HG03103 (cell line): ENCODE results near the gene CCHCR1.

Source experiments
- ATAC-seq: cut with Tn5 transposase; IDR thresholded peaks from one replicate; pipeline ENCODE4 v1.9.1; 2021; ENCODE audit warnings: low read depth; ENCODE audit not compliant: unreplicated experiment

The CCHCR1 gene

DNA sequence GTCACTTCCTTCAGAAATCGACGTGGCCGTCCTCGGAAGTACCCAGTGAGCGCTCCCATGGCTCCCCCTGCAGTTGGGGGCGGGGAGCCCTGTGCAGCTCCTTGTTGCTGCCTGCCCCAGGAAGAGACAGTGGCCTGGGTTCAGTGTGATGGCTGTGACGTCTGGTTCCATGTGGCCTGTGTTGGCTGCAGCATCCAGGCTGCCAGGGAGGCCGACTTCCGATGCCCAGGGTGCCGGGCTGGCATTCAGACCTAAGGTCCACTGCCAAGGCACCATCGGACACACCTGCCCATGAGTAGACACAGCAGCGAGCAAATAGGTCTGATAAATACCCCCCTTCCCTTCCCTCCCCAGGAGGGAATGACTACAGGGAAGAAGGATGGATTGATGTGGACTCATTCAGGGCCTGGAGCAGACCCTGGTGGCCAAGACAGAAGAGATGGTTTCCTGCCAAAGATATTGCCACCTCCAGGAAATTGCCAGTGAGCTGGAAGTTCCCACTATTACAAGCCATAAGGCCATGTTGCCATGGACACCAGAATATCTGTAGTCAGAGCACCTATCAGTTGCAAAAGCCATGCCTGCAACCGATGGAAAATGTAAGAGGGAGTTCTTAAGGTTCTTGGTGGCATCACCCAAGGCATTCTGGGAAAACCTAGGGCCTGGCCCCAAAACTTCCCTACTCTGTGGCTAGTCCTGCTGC lies 5.0 kb upstream of the CCHCR1 start:
- no peak for ATAC-seq

GRCh38 chr6:31161216-31162126 lies 3.9 kb upstream of the CCHCR1 start:
- ATAC-seq, result no peak

- no peak for ATAC-seq
Observed at GRCh38 chr6:31158863-31159855, 1.6 kb upstream of the CCHCR1 start.

- ATAC-seq, result peak; percentile 83
Observed at GRCh38 chr6:31158140-31158862, 699 bp upstream of the CCHCR1 start, which contains the start of gene TCF19. TSS of gene TCF19 (plus strand) at chr6:31158589. CDS start at chr6:31159470, 881 bp downstream.

GRCh38 chr6:31156641-31157040 lies 961 bp downstream of the CCHCR1 start:
- no peak for ATAC-seq

- ATAC-seq, result no peak
Observed at GRCh38 chr6:31154436-31154835, 3.2 kb downstream of the CCHCR1 start.

DNA sequence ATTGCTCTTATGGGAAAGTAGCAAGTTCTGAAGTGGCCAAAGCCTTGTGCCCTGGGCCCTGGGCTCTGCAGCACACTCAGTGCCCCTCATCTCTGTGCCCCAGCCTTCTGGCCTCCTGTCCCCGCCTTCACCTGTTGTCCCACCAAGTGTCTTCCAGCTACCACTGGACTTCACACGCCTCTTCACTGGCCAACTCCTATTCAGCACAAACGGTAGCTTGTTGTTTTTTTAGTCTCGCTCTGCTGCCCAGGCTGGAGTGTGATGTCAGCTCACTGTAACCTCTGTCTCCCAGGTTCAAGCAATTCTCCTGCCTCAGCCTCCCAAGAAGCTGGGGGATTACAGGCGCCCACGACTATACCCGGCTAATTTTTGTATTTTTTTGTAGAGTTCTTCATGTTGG lies 4.8 kb downstream of the CCHCR1 start:
- ATAC-seq, result no peak

DNA sequence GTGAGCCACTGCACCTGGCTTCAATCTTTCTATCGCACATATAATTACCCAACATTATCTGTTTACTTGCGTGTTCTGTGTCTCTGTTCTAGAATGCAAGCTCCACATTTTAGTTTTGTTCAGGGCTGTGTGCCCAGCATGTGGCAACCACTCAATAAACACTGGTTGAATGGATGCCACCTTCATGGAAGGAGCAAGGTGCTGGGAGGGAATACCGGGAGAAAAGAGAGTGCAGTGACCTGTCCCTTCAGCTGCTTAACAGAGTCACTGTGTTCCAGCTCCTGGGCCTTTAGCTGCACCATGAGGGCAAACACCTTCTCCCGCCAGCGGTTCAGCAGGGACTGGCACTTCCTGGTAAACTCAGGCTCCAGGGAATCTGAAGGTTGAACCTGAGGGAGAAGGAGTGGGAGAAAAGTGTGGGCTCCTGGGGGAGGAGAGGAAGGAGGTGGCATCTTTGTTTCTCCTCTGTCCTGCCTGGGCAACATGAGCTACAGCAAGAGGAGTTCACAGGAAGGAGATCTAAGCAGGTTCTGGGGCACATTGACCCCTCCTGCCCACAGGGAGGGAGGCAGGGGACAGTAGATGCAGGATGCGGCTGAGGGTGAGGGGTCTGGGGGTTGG lies 7.7 kb downstream of the CCHCR1 start:
- no peak for ATAC-seq

GRCh38 chr6:31145386-31145785 lies 12.2 kb downstream of the CCHCR1 start:
- no peak for ATAC-seq

DNA sequence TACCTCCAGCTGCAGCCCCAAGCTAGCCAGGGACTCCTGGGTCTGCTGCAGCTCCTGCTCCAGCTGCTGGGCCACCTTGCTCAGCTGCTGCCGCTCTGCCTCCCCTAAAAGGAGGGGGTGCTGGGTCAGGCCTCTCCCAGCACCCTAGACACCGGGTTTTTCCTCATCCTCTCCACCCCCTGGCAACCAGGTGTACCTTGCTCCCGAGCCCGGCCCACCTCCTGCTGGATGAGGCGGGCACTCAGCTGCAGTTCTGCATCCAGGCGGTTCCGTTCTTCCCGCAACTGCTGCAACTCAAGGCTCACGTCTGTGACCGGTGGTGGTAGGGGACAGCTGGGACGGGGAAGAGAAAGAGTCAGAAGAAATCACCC lies 12.6 kb downstream of the CCHCR1 start:
- ATAC-seq, result no peak

DNA sequence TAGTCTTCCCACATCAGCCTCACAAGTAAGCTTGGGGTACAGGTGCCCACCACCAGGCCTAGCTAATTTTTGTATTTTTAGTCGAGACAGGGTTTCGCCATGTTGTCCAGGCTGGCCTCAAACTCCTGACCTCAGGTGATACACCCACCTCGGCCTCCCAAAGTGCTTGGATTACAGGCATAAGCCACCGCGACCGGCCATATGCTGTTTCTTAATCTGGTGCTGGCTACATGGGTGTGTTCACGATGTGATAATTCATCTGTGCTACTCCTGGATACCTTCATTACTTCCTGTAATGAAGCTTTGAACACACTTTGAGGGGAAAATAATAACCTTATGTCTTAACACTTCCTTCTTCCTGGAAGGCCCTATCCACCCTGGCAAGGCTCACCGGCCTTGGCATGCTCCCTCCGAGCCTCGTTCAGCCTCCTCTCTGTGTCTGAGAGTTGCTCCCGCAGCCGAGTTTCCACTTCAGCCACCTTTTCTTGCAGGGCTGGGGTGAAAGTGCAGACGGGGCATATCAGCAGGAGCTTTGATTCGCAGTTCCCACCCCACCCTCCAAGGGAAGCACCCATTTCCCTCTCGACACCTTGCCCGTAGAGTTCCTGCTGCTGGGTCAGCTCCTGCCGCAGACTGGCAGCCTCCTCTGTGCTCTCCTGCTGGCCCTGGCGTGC lies 13.2 kb downstream of the CCHCR1 start:
- no peak for ATAC-seq

- no peak for ATAC-seq
Observed at GRCh38 chr6:31143148-31143547, 14.5 kb downstream of the CCHCR1 start.

DNA sequence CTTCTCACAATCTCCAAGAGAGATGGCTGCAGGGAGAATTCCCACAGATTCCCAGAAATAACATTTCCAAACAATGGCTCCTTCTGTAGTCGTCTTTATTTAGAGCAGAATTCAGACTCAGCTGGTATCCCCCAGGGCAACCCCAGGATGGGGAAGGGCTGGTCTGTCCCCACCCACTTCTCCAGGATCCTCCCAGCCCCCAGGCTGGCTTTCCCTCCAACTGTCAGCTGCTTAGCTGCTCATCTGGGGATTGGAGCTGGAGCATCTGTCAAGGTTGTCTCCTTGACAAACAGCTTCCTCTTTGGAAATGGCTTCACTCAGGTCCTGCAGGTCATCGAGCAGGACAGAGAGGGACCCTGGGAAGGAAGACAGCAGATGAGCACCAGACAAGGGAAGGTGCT lies 15.2 kb downstream of the CCHCR1 start:
- ATAC-seq, result no peak

GRCh38 chr6:31140643-31141042 lies 17.0 kb downstream of the CCHCR1 start:
- no peak for ATAC-seq

DNA sequence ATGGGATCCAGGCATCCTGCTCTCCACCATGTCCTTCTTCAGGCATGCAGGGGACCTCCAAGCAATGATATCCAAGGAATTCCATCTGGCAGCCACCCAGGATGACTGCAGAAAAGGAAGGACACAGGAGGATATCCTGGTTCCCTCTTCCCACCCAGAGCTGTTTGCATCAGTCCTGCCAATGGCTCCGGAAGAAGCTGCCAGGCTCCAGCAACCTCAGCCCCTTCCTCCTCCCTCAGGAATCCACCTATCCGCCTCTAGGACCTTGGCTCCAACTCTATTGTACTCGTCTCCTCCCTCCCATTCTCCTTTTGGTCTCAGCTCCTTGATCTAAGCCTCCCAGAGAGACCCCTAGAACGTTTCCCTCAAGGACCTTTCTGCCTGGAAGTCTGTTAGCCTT lies 18.0 kb downstream of the CCHCR1 start:
- no peak for ATAC-seq

GRCh38 chr6:31138982-31139381 lies 18.6 kb downstream of the CCHCR1 start, which contains the start of gene PSORS1C2:
TSS of gene PSORS1C2 (minus strand) at chr6:31139066. CDS start at chr6:31139026, 40 bp downstream.
- ATAC-seq, result no peak

GRCh38 chr6:31135710-31136109 lies 21.9 kb downstream of the CCHCR1 start:
- ATAC-seq, result no peak

- no peak for ATAC-seq
Observed at GRCh38 chr6:31132806-31133205, 24.8 kb downstream of the CCHCR1 start.

GRCh38 chr6:31131595-31131994 lies 26.0 kb downstream of the CCHCR1 start:
- ATAC-seq, result no peak
